Thymus (tissue), 11 donors: ENCODE measurements around the gene STYXL2. TPM values are rescaled to one million over a fixed set of nuclear protein-coding genes. Genes with fewer than 3 reads are reported as not detected.

Experiments
- DNase-seq, 9 donors: peaks; one replicate each; pipeline ENCODE4 v3.0.0-alpha.2; 2013; ENCODE audit warnings: low spot score in 9 of 9, low read depth in 6 of 9, missing footprints in 1 of 9
- H3K27ac ChIP-seq, 2 donors: one replicate each; pipeline ENCODE4 v1.5.1; 2013; ENCODE audit warnings: control low read depth in 1 of 2, low read depth in 1 of 2, low read length in 1 of 2, mild to moderate bottlenecking in 1 of 2, moderate library complexity in 1 of 2
- H3K27me3 ChIP-seq, 2 donors: one replicate each; pipeline ENCODE4 v1.5.1; 2013; ENCODE audit warnings: low read length in 1 of 2; ENCODE audit not compliant: control insufficient read depth in 2 of 2, insufficient read depth in 1 of 2
- H3K36me3 ChIP-seq, 2 donors: one replicate each; pipeline ENCODE4 v1.5.1; 2013; ENCODE audit warnings: low read length in 1 of 2, mild to moderate bottlenecking in 1 of 2, moderate library complexity in 1 of 2; ENCODE audit not compliant: control insufficient read depth in 2 of 2, insufficient read depth in 2 of 2
- H3K4me1 ChIP-seq, 2 donors: one replicate each; pipeline ENCODE4 v1.5.1; 2013; ENCODE audit warnings: low read length in 2 of 2; ENCODE audit not compliant: control insufficient read depth in 2 of 2, insufficient read depth in 2 of 2
- H3K4me3 ChIP-seq, 2 donors: one replicate each; pipeline ENCODE4 v1.5.1; 2013; ENCODE audit warnings: low read length in 2 of 2, control low read depth in 1 of 2, mild to moderate bottlenecking in 1 of 2
- H3K9me3 ChIP-seq, 2 donors: one replicate each; pipeline ENCODE4 v1.5.1; 2013; ENCODE audit warnings: low read length in 1 of 2, mild to moderate bottlenecking in 1 of 2; ENCODE audit not compliant: control insufficient read depth in 2 of 2, insufficient read depth in 1 of 2
- WGBS: extraction: QIAGEN DNeasy Blood & Tissue Kit; methylation state at CpG from one replicate; pipeline ENCODE4 v1.1.7; 2013; 5-methylcytosine and 5-hydroxymethylcytosine counted together
- polyA plus RNA-seq: library from polyadenylated mRNA; stranded (reverse); fragments of 200-250 nt; gene quantifications from one replicate; pipeline ENCODE4 v1.2.3, GENCODE V29; 2013
- total RNA-seq: library from RNA; stranded (reverse); fragments of 120-200 nt; gene quantifications from one replicate; pipeline ENCODE4 v1.2.4, GENCODE V29; 2013
- donor health status: healthy.

Gene STYXL2
- total and polyA plus RNA-seq, 2 donors: 0.24 to 0.32 TPM

GRCh38 chr1:167059809-167060107 lies 34.1 kb upstream of the STYXL2 start:
- WGBS: 80% methylated on average over 1 of the region's 1 CpG
- Histone ChIP-seq H3K4me1 (peaks cover 0 to 4% of the 10 kb centered on the region in 2 donors), H3K4me3 (no peak overlapping the region), H3K36me3 (no peaks in the 10 kb centered on the region), H3K9me3 (peaks cover 0 to 1% of the 10 kb centered on the region in 2 donors), H3K27ac (no peak overlapping the region), H3K27me3 (no peaks in the 10 kb centered on the region)
- no peak for DNase-seq

GRCh38 chr1:167060141-167061072 lies 33.5 kb upstream of the STYXL2 start:
- WGBS: 90% methylated on average over 10 of the region's 10 CpGs
- Histone ChIP-seq H3K36me3 (no peaks in the 10 kb centered on the region), H3K9me3 (peaks cover 0 to 1% of the 10 kb centered on the region in 2 donors), H3K4me3 (no peak overlapping the region), H3K27ac (no peak overlapping the region), H3K4me1 (peaks cover 0 to 4% of the 10 kb centered on the region in 2 donors), H3K27me3 (no peaks in the 10 kb centered on the region)
- no peak for DNase-seq

DNA sequence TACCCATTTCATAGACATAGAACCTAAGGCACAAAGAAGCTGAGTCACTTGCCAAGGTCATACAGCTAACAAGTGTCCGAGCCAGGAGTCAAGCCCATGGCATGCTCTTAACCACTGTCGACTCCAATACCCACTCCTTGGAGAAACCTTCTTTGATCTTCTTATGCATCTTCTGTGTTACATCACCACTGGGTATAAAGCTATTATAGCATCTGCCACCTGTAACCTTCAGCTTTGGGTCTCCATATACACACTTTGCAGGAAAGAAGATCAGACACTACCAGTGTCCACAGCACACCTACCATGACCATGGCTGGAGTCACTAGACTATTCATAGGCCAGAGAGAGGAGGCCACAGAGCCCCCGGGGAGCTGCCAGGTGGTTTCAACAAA lies 32.8 kb upstream of the STYXL2 start:
- no peaks in the 10 kb centered on the region for H3K36me3 ChIP-seq
- H3K27ac ChIP-seq: no peak overlapping the region
- peaks cover 0 to 1% of the 10 kb centered on the region in 2 donors for H3K9me3 ChIP-seq
- no peaks in the 10 kb centered on the region for H3K27me3 ChIP-seq
- WGBS: 98% methylated on average over 3 of the region's 3 CpGs
- H3K4me1 ChIP-seq: peaks cover 0 to 4% of the 10 kb centered on the region in 2 donors
- DNase-seq: no peak
- H3K4me3 ChIP-seq: no peak overlapping the region

DNA sequence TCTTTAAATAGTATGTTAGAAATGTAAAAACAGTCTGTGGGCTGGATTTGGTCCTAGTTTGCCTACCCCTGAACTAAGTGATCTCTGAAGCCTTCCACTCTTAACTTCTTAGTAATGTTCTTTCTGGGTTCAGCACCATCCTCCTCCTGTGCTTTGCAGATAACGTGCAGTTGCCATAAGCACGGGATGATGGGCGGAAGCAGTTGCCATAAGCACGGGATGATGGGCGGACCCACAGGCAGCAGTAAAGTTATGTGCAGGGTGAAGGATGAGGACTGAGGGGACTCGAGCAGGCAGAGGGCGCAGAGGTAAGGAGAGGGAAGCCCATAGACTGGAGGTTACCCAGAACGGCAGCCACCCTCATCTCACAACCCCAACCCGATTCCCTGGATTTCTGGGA lies 29.3 kb upstream of the STYXL2 start:
- Histone ChIP-seq H3K4me1 (no peaks in the 10 kb centered on the region), H3K4me3 (no peak overlapping the region)
- WGBS: 96% methylated on average over 9 of the region's 9 CpGs

DNA sequence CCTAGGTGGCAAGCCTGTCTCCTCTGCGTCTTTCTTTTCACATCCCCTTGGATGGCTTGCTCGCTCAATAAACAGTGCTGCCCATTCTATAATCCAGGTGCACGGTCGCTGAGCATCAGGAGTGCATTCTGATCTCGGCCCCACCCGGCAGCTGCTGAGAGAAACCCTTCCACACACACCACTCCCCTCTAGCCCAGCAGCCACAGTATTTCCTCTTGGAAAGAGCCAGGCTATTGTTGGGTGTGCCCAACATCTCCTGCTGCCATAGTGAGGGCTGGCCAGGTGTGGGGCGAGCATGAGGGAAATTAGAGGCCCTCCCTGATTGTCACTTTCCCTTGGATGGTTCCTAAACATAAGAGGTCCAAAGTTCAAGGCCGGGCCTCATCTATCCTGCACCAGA lies 28.4 kb upstream of the STYXL2 start:
- H3K4me1 ChIP-seq: no peaks in the 10 kb centered on the region
- peaks cover 0 to 2% of the 10 kb centered on the region in 2 donors for H3K9me3 ChIP-seq
- WGBS: 96% methylated on average over 8 of the region's 8 CpGs
- no peaks in the 10 kb centered on the region for H3K27me3 ChIP-seq
- H3K36me3 ChIP-seq: no peaks in the 10 kb centered on the region
- H3K27ac ChIP-seq: no peak overlapping the region
- DNase-seq: no peak
- H3K4me3 ChIP-seq: no peak overlapping the region

More for the DNA sequence above, 29.3 kb upstream of the STYXL2 start:
- no peak for DNase-seq
- Histone ChIP-seq H3K9me3 (peaks cover 0 to 2% of the 10 kb centered on the region in 2 donors), H3K27ac (no peak overlapping the region), H3K36me3 (no peaks in the 10 kb centered on the region), H3K27me3 (no peaks in the 10 kb centered on the region)

GRCh38 chr1:167066333-167067122 lies 27.3 kb upstream of the STYXL2 start:
- H3K27ac ChIP-seq: no peak overlapping the region
- H3K36me3 ChIP-seq: no peaks in the 10 kb centered on the region
- H3K4me3 ChIP-seq: no peak overlapping the region
- DNase-seq: peak; percentile 27 to 83 (median 61)
- WGBS: 11% methylated on average over 31 of the region's 31 CpGs
- H3K27me3 ChIP-seq: no peaks in the 10 kb centered on the region
- H3K9me3 ChIP-seq: peaks cover 0 to 2% of the 10 kb centered on the region in 2 donors
- no peaks in the 10 kb centered on the region for H3K4me1 ChIP-seq

DNA sequence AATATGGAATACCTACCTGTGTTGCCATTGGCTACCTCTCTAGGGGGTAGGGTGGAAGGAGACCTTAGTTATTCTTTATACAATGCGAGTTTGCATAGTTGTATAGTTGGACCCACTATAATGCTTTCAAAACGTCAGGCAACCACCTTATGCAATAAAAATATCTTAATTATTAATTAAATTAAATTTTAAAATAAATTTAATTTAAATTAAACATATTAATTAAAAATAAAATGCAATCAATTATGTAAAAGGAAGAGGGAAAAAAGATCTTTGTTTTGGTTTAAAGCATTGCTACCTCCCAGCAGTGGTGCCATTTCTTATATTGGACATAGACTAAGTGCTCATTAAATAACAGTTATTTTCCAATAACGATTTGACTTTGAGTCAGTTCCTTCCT lies 26.0 kb upstream of the STYXL2 start:
- Histone ChIP-seq H3K27me3 (no peaks in the 10 kb centered on the region), H3K4me3 (no peak overlapping the region), H3K4me1 (no peaks in the 10 kb centered on the region), H3K27ac (no peak overlapping the region), H3K9me3 (peaks cover 0 to 2% of the 10 kb centered on the region in 2 donors), H3K36me3 (no peaks in the 10 kb centered on the region)
- DNase-seq: no peak
- 94% methylated on average over 3 of the region's 3 CpGs for WGBS

DNA sequence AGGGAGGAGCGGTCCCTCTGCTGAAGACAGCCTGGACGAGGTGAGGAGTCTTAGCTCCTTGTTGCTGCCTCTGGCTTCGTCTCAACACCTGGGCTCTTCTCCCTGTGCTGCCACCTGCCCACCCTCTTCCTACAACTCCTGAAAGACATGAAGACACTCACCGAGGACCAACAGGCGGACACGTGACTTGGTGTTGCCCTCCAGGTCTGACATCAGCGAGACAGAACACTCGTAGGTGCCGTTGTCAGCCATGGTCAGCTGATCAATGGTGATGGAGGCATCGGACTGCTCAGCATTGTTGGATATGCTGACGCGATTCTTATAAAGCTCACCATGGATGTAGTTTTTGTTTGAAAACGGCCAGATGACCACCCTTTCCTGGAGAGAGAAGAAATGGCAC lies 25.1 kb upstream of the STYXL2 start:
- DNase-seq: no peak
- H3K27ac ChIP-seq: no peak overlapping the region
- H3K4me3 ChIP-seq: no peak overlapping the region
- H3K27me3 ChIP-seq: no peaks in the 10 kb centered on the region
- H3K36me3 ChIP-seq: no peaks in the 10 kb centered on the region
- H3K9me3 ChIP-seq: peaks cover 0 to 2% of the 10 kb centered on the region in 2 donors
- no peaks in the 10 kb centered on the region for H3K4me1 ChIP-seq
- WGBS: 97% methylated on average over 13 of the region's 13 CpGs

GRCh38 chr1:167071286-167071685 lies 22.6 kb upstream of the STYXL2 start:
- H3K27ac ChIP-seq: no peak overlapping the region
- H3K4me1 ChIP-seq: peaks cover 0 to 3% of the 10 kb centered on the region in 2 donors
- H3K9me3 ChIP-seq: peaks cover 0 to 2% of the 10 kb centered on the region in 2 donors
- no peak overlapping the region for H3K4me3 ChIP-seq
- DNase-seq: no peak
- WGBS: 97% methylated on average over 8 of the region's 8 CpGs
- no peaks in the 10 kb centered on the region for H3K36me3 ChIP-seq
- H3K27me3 ChIP-seq: no peaks in the 10 kb centered on the region
